Measurements from ENCODE around the gene WDR37. TPM values are rescaled to one million over a fixed set of nuclear protein-coding genes. Genes with fewer than 3 reads are reported as not detected.

WDR37 gene
- total RNA-seq, 2 donors from 2014 or later, result 11.9 to 22.8 TPM

DNA sequence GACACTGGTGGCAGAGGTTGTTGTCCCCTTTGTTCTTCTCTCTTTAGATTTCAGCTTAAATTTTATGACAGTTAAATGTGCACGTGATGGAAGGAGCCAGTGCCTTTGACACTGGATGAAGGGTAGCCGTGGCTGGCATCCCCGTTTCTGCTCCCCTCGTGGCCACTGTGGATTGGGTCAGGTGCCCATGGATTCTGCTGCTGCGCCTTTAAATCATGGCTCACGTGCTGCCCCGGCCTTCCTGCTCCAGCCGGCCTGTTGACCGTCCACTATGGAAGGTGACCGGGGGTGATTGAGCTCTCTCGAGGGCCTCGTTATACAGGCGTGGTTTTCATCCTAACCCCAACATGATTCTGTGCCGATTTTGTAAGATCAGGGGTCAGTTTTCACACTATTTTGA, 34.5 kb downstream of the WDR37 start:
- no peak for DNase-seq (ENCODE audit: low spot score)
- Histone ChIP-seq H3K27me3 (replicated peaks; ENCODE audit: insufficient read depth) (no peaks in the 10 kb centered on the region), H3K4me3 (no peak overlapping the region), H3K27ac (no peak overlapping the region), H3K36me3 (peaks cover 2 to 9% of the 10 kb centered on the region in 2 donors), H3K9me3 (no peaks in the 10 kb centered on the region), H3K4me1 (replicated peaks) (no peaks in the 10 kb centered on the region)
- intact Hi-C loops (cut with DNase I), result no loop called here
- WGBS, result 95% methylated on average over 14 of the region's 14 CpGs
- TF ChIP-seq POLR2A (IDR thresholded peaks at IDR 0.05) (no peak), POLR2AphosphoS5 (IDR thresholded peaks at IDR 0.05) (no peak)
- TF ChIP-seq, protein P1, sequence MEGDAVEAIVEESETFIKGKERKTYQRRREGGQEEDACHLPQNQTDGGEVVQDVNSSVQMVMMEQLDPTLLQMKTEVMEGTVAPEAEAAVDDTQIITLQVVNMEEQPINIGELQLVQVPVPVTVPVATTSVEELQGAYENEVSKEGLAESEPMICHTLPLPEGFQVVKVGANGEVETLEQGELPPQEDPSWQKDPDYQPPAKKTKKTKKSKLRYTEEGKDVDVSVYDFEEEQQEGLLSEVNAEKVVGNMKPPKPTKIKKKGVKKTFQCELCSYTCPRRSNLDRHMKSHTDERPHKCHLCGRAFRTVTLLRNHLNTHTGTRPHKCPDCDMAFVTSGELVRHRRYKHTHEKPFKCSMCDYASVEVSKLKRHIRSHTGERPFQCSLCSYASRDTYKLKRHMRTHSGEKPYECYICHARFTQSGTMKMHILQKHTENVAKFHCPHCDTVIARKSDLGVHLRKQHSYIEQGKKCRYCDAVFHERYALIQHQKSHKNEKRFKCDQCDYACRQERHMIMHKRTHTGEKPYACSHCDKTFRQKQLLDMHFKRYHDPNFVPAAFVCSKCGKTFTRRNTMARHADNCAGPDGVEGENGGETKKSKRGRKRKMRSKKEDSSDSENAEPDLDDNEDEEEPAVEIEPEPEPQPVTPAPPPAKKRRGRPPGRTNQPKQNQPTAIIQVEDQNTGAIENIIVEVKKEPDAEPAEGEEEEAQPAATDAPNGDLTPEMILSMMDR (IDR thresholded peaks at IDR 0.05), result no peak

DNA sequence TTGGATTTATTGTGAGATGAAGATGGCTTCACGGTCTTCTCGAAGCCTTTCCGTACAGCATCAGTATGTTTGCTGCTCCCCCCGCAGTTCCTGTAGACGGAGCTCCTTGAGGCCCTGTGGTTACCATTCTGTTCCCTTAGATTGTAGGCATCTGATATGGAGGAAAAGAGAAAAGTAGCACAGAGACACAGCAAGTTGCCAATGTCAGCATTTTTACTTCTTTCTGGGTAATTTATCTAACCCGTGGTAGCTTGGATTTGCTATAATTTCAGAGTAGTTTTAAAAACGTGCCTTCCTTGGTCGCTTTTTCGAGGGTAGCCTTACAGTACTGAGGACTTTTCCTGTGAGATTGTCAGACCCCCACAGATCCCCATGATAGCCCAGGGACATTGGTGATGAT, 37.5 kb downstream of the WDR37 start:
- Histone ChIP-seq H3K27ac (no peak overlapping the region), H3K27me3 (replicated peaks; ENCODE audit: insufficient read depth) (no peaks in the 10 kb centered on the region), H3K4me1 (replicated peaks) (no peaks in the 10 kb centered on the region), H3K36me3 (peaks cover 0 to 4% of the 10 kb centered on the region in 2 donors), H3K4me3 (no peak overlapping the region), H3K9me3 (no peaks in the 10 kb centered on the region)
- 96% methylated on average over 9 of the region's 9 CpGs for WGBS
- TF ChIP-seq POLR2AphosphoS5 (IDR thresholded peaks at IDR 0.05) (no peak), POLR2A (IDR thresholded peaks at IDR 0.05) (no peak)
- intact Hi-C loops (cut with DNase I), result no loop called here
- no peak for DNase-seq (ENCODE audit: low spot score)

DNA sequence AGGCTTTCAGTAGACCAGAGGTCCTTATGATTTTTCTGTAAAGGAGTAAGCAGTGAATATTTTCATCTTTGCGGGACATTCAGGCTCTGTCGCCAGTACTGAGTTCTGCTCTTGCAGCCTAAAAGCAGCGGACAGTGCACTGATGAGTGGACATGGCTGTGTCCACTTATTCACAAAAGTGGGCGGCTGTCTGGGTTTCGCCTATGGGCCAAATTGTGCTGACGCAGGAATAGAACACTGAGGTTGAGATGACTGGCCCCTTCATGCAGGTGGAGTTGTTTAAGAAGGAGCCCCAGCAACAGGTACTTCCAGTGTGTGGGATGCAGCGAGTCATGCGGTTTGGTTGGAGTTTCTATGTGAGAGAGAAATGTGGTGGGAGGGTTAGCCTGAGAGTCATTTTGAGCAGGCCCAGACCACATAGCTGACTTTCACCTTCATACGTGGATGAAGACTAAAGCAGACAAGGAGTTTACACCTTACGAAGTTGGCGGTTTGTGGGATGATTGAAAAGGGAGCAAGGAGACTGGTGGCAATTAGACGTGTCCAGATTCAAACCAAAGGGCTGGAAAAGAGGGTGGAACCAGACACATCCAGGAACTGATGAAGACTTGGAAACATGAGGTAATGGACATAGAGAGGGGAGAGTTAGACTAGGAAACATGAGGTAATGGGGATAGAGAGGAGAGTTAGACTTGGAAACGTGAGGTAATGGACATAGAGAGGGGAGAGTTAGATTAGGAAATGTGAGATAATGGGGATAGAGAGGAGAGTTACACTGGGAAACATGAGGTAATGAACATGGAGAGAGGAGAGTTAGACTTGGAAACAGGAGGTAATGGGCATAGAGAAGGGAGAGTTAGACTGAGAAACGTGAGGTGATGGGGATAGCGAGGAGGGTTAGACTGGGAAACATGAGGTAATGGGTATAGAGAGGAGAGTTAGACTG, 38.2 kb downstream of the WDR37 start:
- intact Hi-C loops (cut with DNase I), result no loop called here
- no peak for TF ChIP-seq POLR2AphosphoS5 (IDR thresholded peaks at IDR 0.05)
- TF ChIP-seq, protein P1 (IDR thresholded peaks at IDR 0.05), result no peak
- no peak for TF ChIP-seq POLR2A (IDR thresholded peaks at IDR 0.05)
- DNase-seq (ENCODE audit: low spot score), result no peak
- no peaks in the 10 kb centered on the region for H3K4me1 ChIP-seq (replicated peaks)
- WGBS, result 96% methylated on average over 15 of the region's 15 CpGs
- H3K4me3 ChIP-seq, result no peak overlapping the region
- no peak overlapping the region for H3K27ac ChIP-seq
- H3K27me3 ChIP-seq (replicated peaks; ENCODE audit: insufficient read depth), result no peaks in the 10 kb centered on the region
- no peaks in the 10 kb centered on the region for H3K9me3 ChIP-seq
- H3K36me3 ChIP-seq, result peaks cover 0 to 4% of the 10 kb centered on the region in 2 donors

DNA sequence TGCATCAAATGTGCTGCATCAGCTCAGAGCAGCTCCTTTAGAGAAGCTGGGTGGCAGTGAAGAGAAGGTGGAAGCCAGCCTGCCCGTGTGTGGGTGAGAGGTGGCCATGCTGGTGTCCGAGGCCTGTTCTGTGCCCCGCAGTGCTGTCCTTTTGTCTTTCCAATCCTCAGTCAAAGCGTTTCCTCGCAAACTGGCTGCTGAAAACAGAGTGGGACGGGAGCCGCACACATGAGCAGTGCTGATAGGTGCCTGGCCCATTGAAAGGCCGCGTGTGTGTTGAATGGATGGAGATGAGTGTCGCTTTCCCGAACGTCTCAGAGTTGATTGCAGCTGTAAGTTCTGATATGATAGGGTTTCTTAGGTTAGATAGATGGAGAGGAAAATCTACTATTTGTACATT, 39.3 kb downstream of the WDR37 start:
- no peak for TF ChIP-seq POLR2A (IDR thresholded peaks at IDR 0.05)
- TF ChIP-seq, protein P1 (IDR thresholded peaks at IDR 0.05), result no peak
- H3K4me1 ChIP-seq (replicated peaks), result no peaks in the 10 kb centered on the region
- H3K9me3 ChIP-seq, result no peaks in the 10 kb centered on the region
- H3K36me3 ChIP-seq, result peaks cover 0 to 4% of the 10 kb centered on the region in 2 donors
- no peak overlapping the region for H3K4me3 ChIP-seq
- intact Hi-C loops (cut with DNase I), result no loop called here
- no peak overlapping the region for H3K27ac ChIP-seq
- H3K27me3 ChIP-seq (replicated peaks; ENCODE audit: insufficient read depth), result no peaks in the 10 kb centered on the region
- WGBS, result 86% methylated on average over 12 of the region's 12 CpGs
- DNase-seq (ENCODE audit: low spot score), result no peak

DNA sequence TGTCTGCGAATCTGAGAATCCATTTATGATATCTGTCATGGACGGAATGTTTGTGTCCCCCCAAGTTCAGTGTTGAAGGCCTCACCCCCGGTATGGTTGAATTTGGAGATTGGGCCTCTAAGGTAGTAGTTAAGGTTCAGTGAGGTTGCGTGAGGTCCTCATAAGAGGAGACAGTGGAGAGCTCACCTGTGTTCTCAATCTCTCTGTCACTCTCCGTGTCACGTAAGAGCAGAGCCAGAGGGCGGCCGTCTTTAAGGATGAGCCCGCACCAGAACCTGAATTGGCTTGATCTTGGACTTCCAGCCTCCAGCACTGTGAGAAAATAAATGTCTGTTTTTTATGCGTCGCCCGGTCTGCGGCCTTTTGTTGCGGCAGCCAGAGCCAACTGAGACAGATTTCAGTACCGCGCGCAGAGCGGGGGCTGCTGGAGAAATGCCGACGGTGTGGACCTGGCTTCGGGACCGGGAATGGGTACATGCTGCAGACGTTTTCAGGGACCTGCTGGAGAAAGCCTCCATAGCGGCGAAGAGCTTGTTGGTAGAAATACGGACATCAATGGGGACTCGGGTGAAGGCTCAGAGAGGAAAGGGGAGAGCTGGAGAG, 40.2 kb downstream of the WDR37 start:
- Histone ChIP-seq H3K27ac (no peak overlapping the region), H3K27me3 (replicated peaks; ENCODE audit: insufficient read depth) (no peaks in the 10 kb centered on the region), H3K36me3 (no peaks in the 10 kb centered on the region), H3K9me3 (no peaks in the 10 kb centered on the region), H3K4me3 (no peak overlapping the region), H3K4me1 (replicated peaks) (no peaks in the 10 kb centered on the region)
- DNase-seq (ENCODE audit: low spot score), result no peak
- TF ChIP-seq POLR2A (IDR thresholded peaks at IDR 0.05), result no peak
- TF ChIP-seq, protein P1 (IDR thresholded peaks at IDR 0.05), result no peak
- TF ChIP-seq POLR2AphosphoS5 (IDR thresholded peaks at IDR 0.05), result no peak
- intact Hi-C loops (cut with DNase I), result no loop called here
- 94% methylated on average over 27 of the region's 27 CpGs for WGBS

Data from prostate gland (tissue), 2 donors.